ENCODE measurements around the gene HIP1. TPM values are rescaled to one million over a fixed set of nuclear protein-coding genes. Genes with fewer than 3 reads are reported as not detected.
"Not testable (repeated sequence)": the region's sequence is repeated elsewhere in the genome, so short reads cannot be mapped to it uniquely, and the experiment has no call there.

HIP1 gene
- total RNA-seq, 1 experiment from 2014 or later: 43.3 TPM

GRCh38 chr7:75687246-75688088 lies 51.3 kb downstream of the HIP1 start:
- no peak for ATAC-seq
- Histone ChIP-seq H3K36me3 (ENCODE audit: control insufficient read depth, insufficient read depth, low read length) (no peaks in the 10 kb centered on the region), H3K27me3 (ENCODE audit: control insufficient read depth, insufficient read depth, low read length) (no peaks in the 10 kb centered on the region), H3K4me1 (ENCODE audit: control insufficient read depth, insufficient read depth, low read length) (no peaks in the 10 kb centered on the region), H3K4me3 (ENCODE audit: low read depth in 2 of 2, low read length in 2 of 2) (no peak overlapping the region), H3K9me3 (ENCODE audit: control insufficient read depth, insufficient read depth, low read depth, low read length) (no peaks in the 10 kb centered on the region), H3K27ac (ENCODE audit: low read length) (no peak overlapping the region)
- no peak for DNase-seq (ENCODE audit: low read depth, low spot score)
- in situ Hi-C loops (cut with HindIII; ENCODE audit: low pct_unique_long_range_greater_than_20kb, low sequenced_read_pairs) (no loop called here), intact Hi-C loops (cut with micrococcal nuclease; ENCODE audit: unreplicated experiment) (no loop called here)
- TF ChIP-seq REST (IDR thresholded peaks at IDR 0.05; ENCODE audit: insufficient read depth in 1 of 2, low read depth in 2 of 2, low read length in 1 of 2) (no peak), SIN3A (IDR thresholded peaks at IDR 0.05; ENCODE audit: borderline replicate concordance, insufficient read depth, low read depth, low read length) (no peak), CTCF (IDR thresholded peaks at IDR 0.05) (no peak), POLR2AphosphoS5 (IDR thresholded peaks at IDR 0.05; ENCODE audit: low read depth, low read length) (no peak), TCF7L2 (IDR thresholded peaks at IDR 0.05; ENCODE audit: low read depth, low read length) (no peak)
- POLR2A ChIA-PET: no interaction called here
- BruUV-seq (replicated peaks): no TSS peak
- CTCF ChIA-PET: interaction anchor here (0.7 kb wide), 1 partner anchor 10 kb away, joined by 17 read pairs; no protein-coding TSS in a partner anchor

- no peak overlapping the region for H3K27ac ChIP-seq (ENCODE audit: low read length)
- no peak for ATAC-seq
- in situ Hi-C loops (cut with HindIII; ENCODE audit: low pct_unique_long_range_greater_than_20kb, low sequenced_read_pairs) (no loop called here), intact Hi-C loops (cut with micrococcal nuclease; ENCODE audit: unreplicated experiment) (no loop called here)
- H3K27me3 ChIP-seq (ENCODE audit: control insufficient read depth, insufficient read depth, low read length): no peaks in the 10 kb centered on the region
- DNase-seq (ENCODE audit: low read depth, low spot score): no peak
- no peak overlapping the region for H3K4me3 ChIP-seq (ENCODE audit: low read depth in 2 of 2, low read length in 2 of 2)
- no peaks in the 10 kb centered on the region for H3K9me3 ChIP-seq (ENCODE audit: control insufficient read depth, insufficient read depth, low read depth, low read length)
- ChIA-PET CTCF (interaction anchor here (0.7 kb wide), 1 partner anchor 11 kb away, joined by 17 read pairs; no protein-coding TSS in a partner anchor), POLR2A (no interaction called here)
- TF ChIP-seq TCF7L2 (IDR thresholded peaks at IDR 0.05; ENCODE audit: low read depth, low read length) (no peak), SIN3A (IDR thresholded peaks at IDR 0.05; ENCODE audit: borderline replicate concordance, insufficient read depth, low read depth, low read length) (no peak), POLR2AphosphoS5 (IDR thresholded peaks at IDR 0.05; ENCODE audit: low read depth, low read length) (no peak), CTCF (IDR thresholded peaks at IDR 0.05) (no peak), REST (IDR thresholded peaks at IDR 0.05; ENCODE audit: insufficient read depth in 1 of 2, low read depth in 2 of 2, low read length in 1 of 2) (no peak)
- no peaks in the 10 kb centered on the region for H3K4me1 ChIP-seq (ENCODE audit: control insufficient read depth, insufficient read depth, low read length)
- H3K36me3 ChIP-seq (ENCODE audit: control insufficient read depth, insufficient read depth, low read length): no peaks in the 10 kb centered on the region
- BruUV-seq (replicated peaks): no TSS peak
Measured at GRCh38 chr7:75686551-75686950, 52.2 kb downstream of the HIP1 start.

GRCh38 chr7:75682052-75682451 lies 56.7 kb downstream of the HIP1 start:
- ATAC-seq; H3K36me3 ChIP-seq (ENCODE audit: control insufficient read depth, insufficient read depth, low read length); intact Hi-C loops (cut with micrococcal nuclease; ENCODE audit: unreplicated experiment); H3K9me3 ChIP-seq (ENCODE audit: control insufficient read depth, insufficient read depth, low read depth, low read length); H3K27me3 ChIP-seq (ENCODE audit: control insufficient read depth, insufficient read depth, low read length); H3K4me1 ChIP-seq (ENCODE audit: control insufficient read depth, insufficient read depth, low read length); CTCF ChIA-PET; BruUV-seq (replicated peaks); DNase-seq (ENCODE audit: low read depth, low spot score); in situ Hi-C loops (cut with HindIII; ENCODE audit: low pct_unique_long_range_greater_than_20kb, low sequenced_read_pairs); H3K4me3 ChIP-seq (ENCODE audit: low read depth in 2 of 2, low read length in 2 of 2); H3K27ac ChIP-seq (ENCODE audit: low read length): not testable (repeated sequence)
- POLR2A ChIA-PET: interaction anchor here (0.6 kb wide), 1 partner anchor 38 kb away, joined by 3 read pairs; no protein-coding TSS in a partner anchor
